ENCODE measurements around the gene RACGAP1. TPM values are rescaled to one million over a fixed set of nuclear protein-coding genes. Genes with fewer than 3 reads are reported as not detected.
"Not testable (repeated sequence)": the region's sequence is repeated elsewhere in the genome, so short reads cannot be mapped to it uniquely, and the experiment has no call there.

RACGAP1 gene
- total RNA-seq, 1 donor from 2014 or later, result 5.6 TPM

GRCh38 chr12:50041062-50041860 is 16.0 kb upstream of the RACGAP1 start:
- intact Hi-C loops (cut with DNase I), result no loop called here
- DNase-seq (no peak), ATAC-seq (ENCODE audit: poor library complexity) (no peak)

GRCh38 chr12:50040657-50041056 is 15.4 kb upstream of the RACGAP1 start:
- ATAC-seq (ENCODE audit: poor library complexity), result no peak
- intact Hi-C loops (cut with DNase I), result no loop called here
- DNase-seq, result no peak

- intact Hi-C loops (cut with DNase I), result no loop called here
- ATAC-seq (ENCODE audit: poor library complexity) (peak; percentile 93), DNase-seq (peak; percentile 94)
Measured at GRCh38 chr12:50039151-50039835, 14.0 kb upstream of the RACGAP1 start.

- intact Hi-C loops (cut with DNase I), result no loop called here
- DNase-seq, result no peak
- ATAC-seq (ENCODE audit: poor library complexity), result no peak
Measured at GRCh38 chr12:50038336-50038735, 13.0 kb upstream of the RACGAP1 start.

GRCh38 chr12:50032854-50033581 is 7.7 kb upstream of the RACGAP1 start:
- ATAC-seq (ENCODE audit: poor library complexity), result peak; percentile 77
- intact Hi-C loops (cut with DNase I), result no loop called here
- peak; percentile 47 for DNase-seq

- no peak for DNase-seq
- intact Hi-C loops (cut with DNase I), result no loop called here
Measured at GRCh38 chr12:50032515-50032853, 7.2 kb upstream of the RACGAP1 start.

GRCh38 chr12:50030449-50030848 is 5.2 kb upstream of the RACGAP1 start:
- intact Hi-C loops (cut with DNase I); DNase-seq; ATAC-seq (ENCODE audit: poor library complexity): not testable (repeated sequence)

More at GRCh38 chr12:50032515-50032853, 7.2 kb upstream of the RACGAP1 start:
- no peak for ATAC-seq (ENCODE audit: poor library complexity)

GRCh38 chr12:50026691-50027090 is 1.4 kb upstream of the RACGAP1 start:
- ATAC-seq (ENCODE audit: poor library complexity) (no peak), DNase-seq (no peak)
- intact Hi-C loops (cut with DNase I), result no loop called here

GRCh38 chr12:50024805-50025186 is 498 bp downstream of the RACGAP1 start:
- intact Hi-C loops (cut with DNase I), result no loop called here
- DNase-seq, result no peak
- peak; percentile 2 for ATAC-seq (ENCODE audit: poor library complexity)

GRCh38 chr12:50024227-50024626 is 1.1 kb downstream of the RACGAP1 start:
- intact Hi-C loops (cut with DNase I), result no loop called here
- DNase-seq (no peak), ATAC-seq (ENCODE audit: poor library complexity) (no peak)

- DNase-seq, result no peak
- no peak for ATAC-seq (ENCODE audit: poor library complexity)
- intact Hi-C loops (cut with DNase I), result no loop called here
Measured at GRCh38 chr12:50022903-50023302, 2.4 kb downstream of the RACGAP1 start.

GRCh38 chr12:50021031-50021430 is 4.3 kb downstream of the RACGAP1 start:
- intact Hi-C loops (cut with DNase I), result no loop called here
- ATAC-seq (ENCODE audit: poor library complexity) (no peak), DNase-seq (no peak)

- intact Hi-C loops (cut with DNase I), result no loop called here
- no peak for ATAC-seq (ENCODE audit: poor library complexity)
- DNase-seq, result no peak
Measured at GRCh38 chr12:50019524-50019923, 5.8 kb downstream of the RACGAP1 start.

- intact Hi-C loops (cut with DNase I), result no loop called here
- ATAC-seq (ENCODE audit: poor library complexity) (peak; percentile 87), DNase-seq (no peak)
Measured at GRCh38 chr12:50018968-50019367, 6.3 kb downstream of the RACGAP1 start.

GRCh38 chr12:50018154-50018553 is 7.1 kb downstream of the RACGAP1 start:
- ATAC-seq (ENCODE audit: poor library complexity) (no peak), DNase-seq (no peak)
- intact Hi-C loops (cut with DNase I), result no loop called here

GRCh38 chr12:50017641-50018040 is 7.7 kb downstream of the RACGAP1 start:
- ATAC-seq (ENCODE audit: poor library complexity) (peak; percentile 25), DNase-seq (no peak)
- intact Hi-C loops (cut with DNase I), result no loop called here

GRCh38 chr12:50016501-50017475 is 8.5 kb downstream of the RACGAP1 start:
- DNase-seq, result peak; percentile 58
- intact Hi-C loops (cut with DNase I), result no loop called here

GRCh38 chr12:50014342-50014741 is 11.0 kb downstream of the RACGAP1 start:
- no peak for DNase-seq
- ATAC-seq (ENCODE audit: poor library complexity), result no peak
- intact Hi-C loops (cut with DNase I), result no loop called here

More at GRCh38 chr12:50016501-50017475, 8.5 kb downstream of the RACGAP1 start:
- ATAC-seq (ENCODE audit: poor library complexity), result peak; percentile 79

Data from Right ventricle myocardium superior (tissue), 1 donor.